Natural killer cell (primary cell): ENCODE results near the gene NTSR2. TPM values are rescaled to one million over a fixed set of nuclear protein-coding genes. Genes with fewer than 3 reads are reported as not detected.

Source experiments
- ATAC-seq, 3 donors: fragments of 150-1000 bp in 2 of 3; fragments of 200-7000 bp in 1 of 3; cut with Tn5 transposase; 1 replicate in 1 of 3; 2 replicates in 2 of 3; pipeline ENCODE4 v1.10.0; 2021; ENCODE audit warnings: mild to moderate bottlenecking in 2 of 3, moderate library complexity in 2 of 3
- DNase-seq, 2 donors: peaks; one replicate each; pipeline versions ENCODE4 v3.0.0 to v3.0.0-alpha.2; 2013 to 2021; ENCODE audit warnings: mixed read lengths in 1 of 2
- H3K27ac ChIP-seq: one replicate; pipeline ENCODE4 v1.5.1; 2013; ENCODE audit warnings: mild to moderate bottlenecking, low read length
- H3K27me3 ChIP-seq: one replicate; pipeline ENCODE4 v1.6.1; 2013; ENCODE audit warnings: low read length; ENCODE audit not compliant: control insufficient read depth, insufficient read depth
- H3K36me3 ChIP-seq: one replicate; pipeline ENCODE4 v1.6.1; 2013; ENCODE audit warnings: low read length; ENCODE audit not compliant: control insufficient read depth, insufficient read depth
- H3K4me1 ChIP-seq: one replicate; pipeline ENCODE4 v1.6.1; 2013; ENCODE audit warnings: low read length; ENCODE audit not compliant: control insufficient read depth, insufficient read depth
- H3K4me3 ChIP-seq: one replicate; pipeline ENCODE4 v1.5.1; 2013; ENCODE audit warnings: low read length
- H3K9me3 ChIP-seq: one replicate; pipeline ENCODE4 v1.6.1; 2013; ENCODE audit warnings: low read length; ENCODE audit not compliant: control insufficient read depth, insufficient read depth
- H3K27ac Mint-ChIP-seq, 2 donors: one replicate each; pipeline ENCODE4 v1.8.0; 2022; ENCODE audit warnings: mild to moderate bottlenecking in 2 of 2, mixed read lengths in 2 of 2, moderate library complexity in 1 of 2
- H3K27me3 Mint-ChIP-seq, 2 donors: one replicate each; pipeline ENCODE4 v1.8.0; 2022; ENCODE audit warnings: low read depth in 2 of 2, mixed read lengths in 2 of 2
- H3K36me3 Mint-ChIP-seq: one replicate; pipeline ENCODE4 v1.8.0; 2022; ENCODE audit warnings: mixed read lengths
- H3K4me1 Mint-ChIP-seq, 2 donors: one replicate each; pipeline ENCODE4 v1.8.0; 2022; ENCODE audit warnings: mixed read lengths in 2 of 2
- H3K4me3 Mint-ChIP-seq: one replicate; pipeline ENCODE4 v1.8.0; 2022; ENCODE audit warnings: mild to moderate bottlenecking, moderate library complexity, mixed read lengths
- H3K9me3 Mint-ChIP-seq, 2 donors: one replicate each; pipeline ENCODE4 v1.8.0; 2022; ENCODE audit warnings: mixed read lengths in 2 of 2
- WGBS: methylation state at CpG from one replicate; pipeline ENCODE4 v1.1.7; 2013; ENCODE audit warnings: missing lambda C conversion rate; ENCODE audit not compliant: insufficient coverage; 5-methylcytosine and 5-hydroxymethylcytosine counted together
- intact Hi-C: fragments of 100-400 bp; cut with micrococcal nuclease; formaldehyde crosslinking; loops from one replicate; pipeline ENCODE4 v1.14.2; 2022
- total RNA-seq, 4 donors: library from RNA; stranded (reverse); fragments of 120-200 nt in 1 of 4; gene quantifications; one replicate each; pipeline versions ENCODE4 v1.2.3 to v1.2.4, GENCODE V29; 2013 to 2022
- TF ChIP-seq, protein P1 (sequence below): fragments of 200-600 bp; IDR thresholded peaks from one replicate; pipeline ENCODE4 v1.8.0; 2022; ENCODE audit warnings: antibody characterized with exemption

Gene NTSR2
- total RNA-seq, 3 donors from 2014 or later (not counting 1 experiment from before 2014, with no cell fraction given): not detected

DNA sequence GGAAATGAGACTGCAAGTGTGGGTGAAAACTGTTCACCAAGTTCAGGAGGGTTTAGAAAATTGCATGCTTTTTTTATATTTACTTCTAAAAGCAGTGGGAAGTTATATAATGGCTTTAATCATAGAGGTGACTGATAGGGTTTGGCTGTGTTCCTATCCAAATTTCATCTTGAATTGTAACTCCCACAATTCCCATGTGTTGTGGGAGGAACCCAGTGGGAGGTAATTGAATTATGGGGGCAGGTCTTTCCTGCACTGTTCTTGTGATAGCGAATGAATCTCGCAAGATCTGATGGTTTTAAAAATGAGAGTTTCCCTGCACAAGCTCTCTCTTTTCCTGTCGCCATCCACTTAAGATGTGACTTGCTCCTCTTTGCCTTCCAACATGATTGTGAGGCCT lies 35.7 kb upstream of the NTSR2 start:
- H3K4me3 Mint-ChIP-seq: no peak overlapping the region
- no peaks in the 10 kb centered on the region for H3K36me3 ChIP-seq
- H3K9me3 ChIP-seq: no peaks in the 10 kb centered on the region
- peaks cover 9% of the 10 kb centered on the region for H3K4me1 ChIP-seq
- no peak overlapping the region for H3K27ac Mint-ChIP-seq
- no peak for ATAC-seq
- H3K27ac ChIP-seq: no peak overlapping the region
- intact Hi-C loops: no loop called here
- TF ChIP-seq, protein P1, sequence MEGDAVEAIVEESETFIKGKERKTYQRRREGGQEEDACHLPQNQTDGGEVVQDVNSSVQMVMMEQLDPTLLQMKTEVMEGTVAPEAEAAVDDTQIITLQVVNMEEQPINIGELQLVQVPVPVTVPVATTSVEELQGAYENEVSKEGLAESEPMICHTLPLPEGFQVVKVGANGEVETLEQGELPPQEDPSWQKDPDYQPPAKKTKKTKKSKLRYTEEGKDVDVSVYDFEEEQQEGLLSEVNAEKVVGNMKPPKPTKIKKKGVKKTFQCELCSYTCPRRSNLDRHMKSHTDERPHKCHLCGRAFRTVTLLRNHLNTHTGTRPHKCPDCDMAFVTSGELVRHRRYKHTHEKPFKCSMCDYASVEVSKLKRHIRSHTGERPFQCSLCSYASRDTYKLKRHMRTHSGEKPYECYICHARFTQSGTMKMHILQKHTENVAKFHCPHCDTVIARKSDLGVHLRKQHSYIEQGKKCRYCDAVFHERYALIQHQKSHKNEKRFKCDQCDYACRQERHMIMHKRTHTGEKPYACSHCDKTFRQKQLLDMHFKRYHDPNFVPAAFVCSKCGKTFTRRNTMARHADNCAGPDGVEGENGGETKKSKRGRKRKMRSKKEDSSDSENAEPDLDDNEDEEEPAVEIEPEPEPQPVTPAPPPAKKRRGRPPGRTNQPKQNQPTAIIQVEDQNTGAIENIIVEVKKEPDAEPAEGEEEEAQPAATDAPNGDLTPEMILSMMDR: no peak
- H3K27me3 Mint-ChIP-seq: peaks cover 0 to 5% of the 10 kb centered on the region in 2 donors
- H3K4me3 ChIP-seq: no peak overlapping the region
- H3K27me3 ChIP-seq: no peaks in the 10 kb centered on the region
- H3K36me3 Mint-ChIP-seq: no peaks in the 10 kb centered on the region
- WGBS: 90% methylated on average over 3 of the region's 3 CpGs
- no peaks in the 10 kb centered on the region for H3K4me1 Mint-ChIP-seq
- no peaks in the 10 kb centered on the region for H3K9me3 Mint-ChIP-seq
- no peak for DNase-seq

DNA sequence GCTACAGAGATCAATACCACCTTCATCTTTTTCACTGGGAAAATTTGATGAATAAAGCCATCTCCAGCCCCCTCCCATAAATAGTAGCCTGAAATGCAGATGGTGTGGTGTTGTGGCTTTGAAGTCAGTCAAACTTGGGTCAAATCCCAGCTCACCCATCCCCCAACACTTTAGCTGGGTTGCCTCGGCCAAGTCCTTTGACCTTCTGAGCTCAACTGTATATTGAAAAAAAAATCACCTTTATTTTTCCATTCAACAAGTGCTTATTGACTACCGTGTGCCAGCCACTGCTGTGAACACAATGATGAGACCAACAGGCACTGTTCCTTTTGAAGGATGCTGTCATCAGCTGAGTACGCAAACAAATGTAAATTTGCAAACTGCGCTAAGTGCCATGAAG lies 35.1 kb upstream of the NTSR2 start:
- ATAC-seq: no peak
- Mint-ChIP-seq H3K27ac (no peak overlapping the region), H3K4me3 (no peak overlapping the region), H3K36me3 (no peaks in the 10 kb centered on the region), H3K4me1 (no peaks in the 10 kb centered on the region), H3K9me3 (no peaks in the 10 kb centered on the region), H3K27me3 (peaks cover 0 to 5% of the 10 kb centered on the region in 2 donors)
- H3K4me1 ChIP-seq: peaks cover 9% of the 10 kb centered on the region
- DNase-seq: no peak
- H3K36me3 ChIP-seq: no peaks in the 10 kb centered on the region
- H3K4me3 ChIP-seq: no peak overlapping the region
- intact Hi-C loops: no loop called here
- H3K27ac ChIP-seq: no peak overlapping the region
- H3K27me3 ChIP-seq: no peaks in the 10 kb centered on the region
- WGBS: 93% methylated on average over 4 of the region's 4 CpGs
- TF ChIP-seq, protein P1: no peak
- H3K9me3 ChIP-seq: no peaks in the 10 kb centered on the region

DNA sequence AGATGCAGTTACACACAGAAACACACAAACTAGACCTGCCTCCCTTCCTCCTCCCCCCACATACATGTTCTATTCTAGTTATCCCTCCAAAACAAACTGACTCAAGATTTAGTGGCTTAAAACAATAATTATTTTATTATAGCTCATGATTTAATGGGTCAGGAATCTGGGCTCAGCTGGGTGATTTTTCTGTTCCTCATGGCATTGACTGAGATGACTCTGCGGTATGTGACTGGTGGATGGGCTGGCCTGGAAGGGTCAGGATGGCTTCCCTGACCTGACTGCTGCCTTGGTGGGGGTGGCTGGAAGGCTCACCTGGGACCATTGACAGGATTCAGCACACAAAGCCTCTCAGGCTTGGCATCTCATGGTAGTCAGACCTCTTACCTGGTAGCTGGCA lies 33.7 kb upstream of the NTSR2 start:
- TF ChIP-seq, protein P1: no peak
- WGBS: 93% methylated on average over 1 of the region's 1 CpG
- H3K4me3 Mint-ChIP-seq: no peak overlapping the region
- no peaks in the 10 kb centered on the region for H3K9me3 ChIP-seq
- no peaks in the 10 kb centered on the region for H3K36me3 ChIP-seq
- H3K36me3 Mint-ChIP-seq: no peaks in the 10 kb centered on the region
- intact Hi-C loops: no loop called here
- peaks cover 0 to 5% of the 10 kb centered on the region in 2 donors for H3K27me3 Mint-ChIP-seq
- ATAC-seq: no peak
- H3K9me3 Mint-ChIP-seq: no peaks in the 10 kb centered on the region
- H3K4me3 ChIP-seq: no peak overlapping the region
- no peak overlapping the region for H3K27ac ChIP-seq
- H3K4me1 ChIP-seq: peaks cover 9% of the 10 kb centered on the region
- H3K27ac Mint-ChIP-seq: no peak overlapping the region
- no peaks in the 10 kb centered on the region for H3K27me3 ChIP-seq
- no peak for DNase-seq
- no peaks in the 10 kb centered on the region for H3K4me1 Mint-ChIP-seq

DNA sequence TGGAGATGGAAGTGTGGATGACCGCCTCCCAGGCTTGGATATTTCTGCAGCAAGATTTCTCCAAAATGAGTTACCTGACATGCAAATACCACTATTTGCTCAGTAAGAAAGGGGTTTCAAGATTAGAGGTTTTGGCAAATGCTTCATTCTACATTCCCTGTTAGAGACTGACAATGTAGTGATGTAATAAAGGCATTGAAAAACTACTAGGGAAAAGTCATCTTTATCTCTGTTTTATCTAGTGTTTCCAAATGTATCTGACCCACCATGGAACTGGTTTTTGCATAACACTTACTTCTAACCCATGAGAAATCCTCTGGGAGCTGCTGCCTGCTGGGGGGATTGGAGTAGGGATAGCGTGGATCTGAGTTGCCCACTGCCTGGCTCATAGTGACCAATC lies 33.0 kb upstream of the NTSR2 start:
- Mint-ChIP-seq H3K36me3 (no peaks in the 10 kb centered on the region), H3K4me1 (no peaks in the 10 kb centered on the region), H3K27me3 (peaks cover 0 to 5% of the 10 kb centered on the region in 2 donors), H3K9me3 (no peaks in the 10 kb centered on the region), H3K27ac (no peak overlapping the region), H3K4me3 (no peak overlapping the region)
- Histone ChIP-seq H3K9me3 (no peaks in the 10 kb centered on the region), H3K4me3 (no peak overlapping the region), H3K36me3 (no peaks in the 10 kb centered on the region), H3K27ac (no peak overlapping the region), H3K27me3 (no peaks in the 10 kb centered on the region), H3K4me1 (peaks cover 9% of the 10 kb centered on the region)
- ATAC-seq (no peak), DNase-seq (no peak)
- TF ChIP-seq, protein P1: no peak
- intact Hi-C loops: no loop called here
- WGBS: 86% methylated on average over 1 of the region's 2 CpGs
